ENCODE measurements around the gene APEH.
A peak's percentile ranks its signal among the peaks of the same experiment; 100 is the strongest.
"Not testable (repeated sequence)": the region's sequence is repeated elsewhere in the genome, so short reads cannot be mapped to it uniquely, and the experiment has no call there.

Gene APEH

DNA sequence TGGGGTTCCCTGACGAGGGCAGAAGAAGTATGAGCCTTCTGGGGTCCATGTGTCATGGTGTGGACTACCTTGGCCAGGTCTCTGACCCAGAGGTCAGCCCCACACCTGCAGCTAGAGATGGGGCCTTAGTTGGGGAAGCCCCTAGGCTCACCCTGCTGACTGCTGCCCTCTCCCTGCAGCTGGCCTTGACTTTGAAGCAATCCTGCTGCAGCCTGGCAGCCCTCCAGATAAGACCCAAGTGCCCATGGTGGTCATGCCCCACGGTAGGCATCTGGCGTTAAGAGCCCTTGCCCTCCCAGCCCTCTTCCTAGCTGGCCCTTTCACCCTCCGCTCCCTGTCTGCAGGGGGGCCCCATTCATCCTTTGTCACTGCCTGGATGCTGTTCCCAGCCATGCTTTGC is 7.4 kb downstream of the APEH start:
- no peak for DNase-seq (ENCODE audit: low read depth)
- H3K4me3 ChIP-seq (ENCODE audit: low read depth, low read length), result no peak overlapping the region
- TF ChIP-seq CTCF (IDR thresholded peaks at IDR 0.05; ENCODE audit: control insufficient read depth, extremely low read depth, insufficient read depth), result no peak

DNA sequence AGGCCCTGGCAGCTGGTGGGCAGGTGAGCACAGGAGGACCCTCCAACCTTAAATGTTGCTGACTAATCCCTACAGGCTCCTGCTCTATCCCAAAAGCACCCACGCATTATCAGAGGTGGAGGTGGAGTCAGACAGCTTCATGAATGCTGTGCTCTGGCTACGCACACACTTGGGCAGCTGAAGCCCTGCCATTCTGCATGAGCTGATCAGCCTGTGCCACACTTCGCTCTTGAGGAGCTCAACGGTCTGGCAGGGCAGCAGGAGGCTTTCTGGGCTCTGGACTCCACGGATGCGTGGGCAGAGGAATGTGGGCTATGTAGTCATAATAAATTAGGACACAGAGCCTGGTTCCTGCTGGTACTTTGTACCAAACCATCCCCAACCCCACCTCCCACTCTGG is 9.0 kb downstream of the APEH start:
- TF ChIP-seq CTCF (IDR thresholded peaks at IDR 0.05; ENCODE audit: control insufficient read depth, extremely low read depth, insufficient read depth), result no peak
- H3K4me3 ChIP-seq (ENCODE audit: low read depth, low read length), result no peak overlapping the region
- no peak for DNase-seq (ENCODE audit: low read depth)

GRCh38 chr3:49684453-49684852 is 10.3 kb downstream of the APEH start:
- H3K4me3 ChIP-seq (ENCODE audit: low read depth, low read length); DNase-seq (ENCODE audit: low read depth): not testable (repeated sequence)

DNA sequence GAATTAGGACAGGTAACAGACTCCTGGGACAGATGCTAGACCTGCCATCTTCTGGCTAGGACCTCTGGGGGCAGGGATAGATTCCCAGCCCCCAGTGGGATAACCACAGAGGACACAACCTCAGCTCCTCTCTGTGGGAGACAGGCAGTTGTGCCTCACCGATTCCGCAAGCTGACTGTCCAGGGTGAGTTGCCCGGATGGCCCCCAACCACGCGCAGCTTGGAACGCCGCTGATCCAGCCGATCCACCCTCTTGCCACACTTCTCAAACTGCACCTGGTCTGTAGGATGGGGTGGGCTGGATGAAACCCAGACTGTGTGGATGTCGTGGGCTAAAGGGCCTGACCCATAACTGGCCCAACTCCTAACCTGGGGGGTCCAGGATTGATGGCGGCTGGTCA is 11.0 kb downstream of the APEH start:
- not testable (repeated sequence) for DNase-seq (ENCODE audit: low read depth); H3K4me3 ChIP-seq (ENCODE audit: low read depth, low read length)

- not testable (repeated sequence) for H3K4me3 ChIP-seq (ENCODE audit: low read depth, low read length); DNase-seq (ENCODE audit: low read depth)
Observed at GRCh38 chr3:49685846-49686245, 11.7 kb downstream of the APEH start.

- DNase-seq (ENCODE audit: low read depth), result not testable (repeated sequence)
- peak overlapping the region; percentile 39 for H3K4me3 ChIP-seq (ENCODE audit: low read depth, low read length)
Observed at GRCh38 chr3:49686346-49686745, 12.2 kb downstream of the APEH start.

DNA sequence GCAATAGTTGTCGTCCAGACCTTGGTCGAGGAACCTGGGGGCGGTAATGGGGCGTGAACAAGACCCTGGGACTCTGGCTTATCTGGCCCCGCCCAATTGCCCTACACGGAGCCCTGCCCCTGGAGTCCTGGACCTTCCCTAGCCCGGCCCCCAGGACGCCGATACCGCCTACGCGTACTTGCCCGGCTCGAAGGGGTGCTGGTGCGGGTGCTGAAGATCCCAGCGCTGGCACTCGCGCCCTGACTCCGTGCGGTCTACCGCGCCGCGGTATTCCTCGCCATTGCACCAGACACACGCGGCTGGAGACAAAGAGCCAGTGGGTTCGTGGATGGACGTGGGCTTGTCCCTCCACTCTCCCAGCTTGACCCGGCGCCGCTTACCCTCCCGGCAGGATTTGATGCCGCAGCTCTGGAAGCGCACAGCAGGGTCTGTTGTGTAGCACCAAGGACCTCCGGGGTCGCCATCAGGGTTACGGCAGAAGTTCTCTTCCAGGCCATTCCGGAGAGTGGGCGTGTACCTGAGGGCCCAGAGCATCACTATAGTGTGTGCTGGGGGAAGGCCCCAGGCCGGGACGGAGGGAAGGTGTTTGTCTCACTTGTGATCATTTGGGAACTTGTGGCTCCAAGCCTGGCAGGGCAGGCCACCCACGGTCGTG is 12.7 kb downstream of the APEH start:
- peak overlapping the region; percentile 39 for H3K4me3 ChIP-seq (ENCODE audit: low read depth, low read length)
- DNase-seq (ENCODE audit: low read depth), result not testable (repeated sequence)

- not testable (repeated sequence) for DNase-seq (ENCODE audit: low read depth)
Observed at GRCh38 chr3:49687424-49687795, 13.3 kb downstream of the APEH start.

GRCh38 chr3:49688338-49689045 is 14.3 kb downstream of the APEH start:
- peak overlapping the region; percentile 92 for H3K4me3 ChIP-seq (ENCODE audit: low read depth, low read length)
- DNase-seq (ENCODE audit: low read depth), result not testable (repeated sequence)

More at GRCh38 chr3:49687424-49687795, 13.3 kb downstream of the APEH start:
- not testable (repeated sequence) for H3K4me3 ChIP-seq (ENCODE audit: low read depth, low read length)

DNA sequence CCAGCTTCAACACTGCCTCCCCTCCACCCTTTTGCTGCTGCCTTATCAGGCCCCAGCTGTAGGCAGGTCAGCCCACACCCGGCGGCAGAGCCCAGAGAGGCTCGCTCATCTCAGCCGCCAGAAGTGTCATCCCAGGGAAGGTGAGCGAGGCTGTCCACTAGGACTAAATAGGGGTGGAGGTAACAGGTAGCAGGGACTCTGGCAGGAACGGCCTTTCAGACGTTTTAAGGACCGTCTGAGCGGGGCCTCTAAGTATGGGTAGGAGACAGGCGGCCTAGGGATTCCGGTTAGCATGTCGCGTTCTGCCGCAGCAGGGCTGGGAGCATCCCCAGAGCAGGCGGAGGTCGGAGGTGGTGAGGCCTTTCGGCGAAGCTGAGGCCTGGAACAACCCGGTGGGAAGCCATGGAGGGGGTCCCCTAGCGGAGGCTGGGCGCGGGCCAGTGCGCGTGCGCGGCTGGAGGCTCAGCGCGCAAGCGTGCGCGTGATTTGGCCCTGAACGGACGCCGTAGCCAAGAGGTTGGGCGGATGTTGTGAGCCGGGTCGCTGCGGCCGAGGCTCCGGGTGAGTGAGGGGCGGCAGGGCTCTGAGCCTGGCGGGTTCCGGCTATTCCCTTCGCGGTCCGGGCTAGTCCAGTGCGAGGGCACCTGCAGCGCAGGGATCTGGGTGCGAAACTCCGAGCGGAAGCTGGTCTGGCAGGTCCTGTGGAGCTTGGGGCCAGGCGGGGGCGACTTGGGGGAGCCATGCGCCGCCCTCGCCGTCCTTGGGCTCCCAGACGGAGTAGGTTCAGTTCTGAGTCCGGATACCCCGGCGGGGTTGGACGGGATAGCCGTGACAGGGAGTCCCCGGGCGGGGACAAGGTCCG is 15.1 kb downstream of the APEH start, which contains the start of the genes MST1 and RNF123:
MST1 (minus strand) TSS at position 429 of the 862 bp plus-strand sequence. CDS start 783 bp downstream, outside the sequence.
RNF123 (plus strand) TSS at position 512 of the 862 bp plus-strand sequence. CDS start 1,609 bp downstream, outside the sequence.
- peak; percentile 61 for DNase-seq (ENCODE audit: low read depth)
- TF ChIP-seq CTCF (IDR thresholded peaks at IDR 0.05; ENCODE audit: control insufficient read depth, extremely low read depth, insufficient read depth), result peak; percentile 25; the same call in 1 of the 2 replicates

GRCh38 chr3:49689908-49690624 is 15.9 kb downstream of the APEH start:
- H3K4me3 ChIP-seq (ENCODE audit: low read depth, low read length), result peak overlapping the region; percentile 92
- not testable (repeated sequence) for DNase-seq (ENCODE audit: low read depth)

More for the DNA sequence above, 15.1 kb downstream of the APEH start, which contains the start of the genes MST1 and RNF123:
- peak within 1 kb of the TSS; percentile 92 for H3K4me3 ChIP-seq (ENCODE audit: low read depth, low read length)

- DNase-seq (ENCODE audit: low read depth), result not testable (repeated sequence)
- peak overlapping the region; percentile 92 for H3K4me3 ChIP-seq (ENCODE audit: low read depth, low read length)
Observed at GRCh38 chr3:49690856-49691255, 16.7 kb downstream of the APEH start.

- DNase-seq (ENCODE audit: low read depth); H3K4me3 ChIP-seq (ENCODE audit: low read depth, low read length): not testable (repeated sequence)
Observed at GRCh38 chr3:49691481-49691880, 17.3 kb downstream of the APEH start.

All from LNCaP clone FGC (cell line).